OCI-LY7 (cell line): ENCODE results near the gene CCDC102A. TPM values are rescaled to one million over a fixed set of nuclear protein-coding genes. Genes with fewer than 3 reads are reported as not detected.

Experiments
- BruUV-seq: library from RNA; stranded (reverse); fragments of 400-500 nt; replicated peaks from 2 replicates; lab custom pipeline; 2021; lab: Mats Ljungman, UMichigan
- CTCF ChIA-PET: fragments of 300-600 bp; sonication (Branson Sonifier 250); formaldehyde crosslinking; loops from one replicate; lab custom pipeline; 2022; ENCODE audit warnings: antibody characterized with exemption; ENCODE audit not compliant: unreplicated experiment; lab: Charles Lee
- POLR2A ChIA-PET: fragments of 300-600 bp; sonication (Branson Sonifier 250); formaldehyde crosslinking; loops from one replicate; lab custom pipeline; 2022; ENCODE audit warnings: antibody characterized with exemption; lab: Charles Lee
- DNase-seq: peaks from one replicate; pipeline ENCODE4 v3.0.0-alpha.2; 2015; ENCODE audit warnings: low spot score
- H2AFZ ChIP-seq: fragments of 200-600 bp; sonication (generic), shearing (Covaris generic); 2 replicates; pipeline ENCODE4 v1.6.1; 2014; ENCODE audit warnings: mild to moderate bottlenecking, antibody characterized with exemption, low read length, moderate library complexity
- H3K27ac ChIP-seq: fragments of 200-600 bp; sonication (generic); 2 replicates; pipeline ENCODE4 v1.5.1; 2014; ENCODE audit warnings: mixed run types, low read depth, mild to moderate bottlenecking, moderate library complexity, low read length, inconsistent platforms; ENCODE audit not compliant: poor library complexity, severe bottlenecking
- H3K36me3 ChIP-seq: fragments of 200-600 bp; sonication (generic); 2 replicates; pipeline ENCODE4 v1.6.1; 2014; ENCODE audit warnings: mild to moderate bottlenecking, antibody characterized with exemption, low read length, moderate library complexity, mixed read lengths; ENCODE audit not compliant: insufficient read depth
- H3K4me1 ChIP-seq: fragments of 200-600 bp; sonication (generic); 2 replicates; pipeline ENCODE4 v1.5.1; 2014; ENCODE audit warnings: mild to moderate bottlenecking, low read length; ENCODE audit not compliant: insufficient read depth, poor library complexity, severe bottlenecking
- H3K4me2 ChIP-seq: fragments of 200-600 bp; sonication (generic); 2 replicates; pipeline ENCODE4 v1.6.1; 2014; ENCODE audit warnings: mild to moderate bottlenecking, low read length
- H3K4me3 ChIP-seq: fragments of 200-600 bp; sonication (generic); 2 replicates; pipeline ENCODE4 v1.5.1; 2014; ENCODE audit warnings: mild to moderate bottlenecking, low read depth, low read length; ENCODE audit not compliant: poor library complexity, severe bottlenecking
- H3K79me2 ChIP-seq: fragments of 200-600 bp; sonication (generic); 2 replicates; pipeline ENCODE4 v1.6.1; 2016; ENCODE audit warnings: low read depth, mild to moderate bottlenecking, low read length, moderate library complexity, mixed read lengths; ENCODE audit not compliant: insufficient read depth
- H3K9me2 ChIP-seq: fragments of 200-600 bp; sonication (generic); 2 replicates; pipeline ENCODE4 v1.6.1; 2016; ENCODE audit warnings: mild to moderate bottlenecking, low read length, mixed read lengths; ENCODE audit not compliant: insufficient read depth
- H3K9me3 ChIP-seq: fragments of 200-600 bp; sonication (generic); 2 replicates; pipeline ENCODE4 v1.6.1; 2014; ENCODE audit warnings: mild to moderate bottlenecking, mixed run types, low read length, mixed read lengths
- H4K20me1 ChIP-seq: fragments of 200-600 bp; sonication (generic); 2 replicates; pipeline ENCODE4 v1.6.1; 2014; ENCODE audit warnings: mild to moderate bottlenecking, antibody characterized with exemption, low read length, moderate library complexity, mixed read lengths; ENCODE audit not compliant: insufficient read depth
- CTCF ChIP-seq: fragments of 200-600 bp; sonication (generic); conservative IDR thresholded peaks from 2 replicates; pipeline ENCODE4 v1.5.1; 2014; ENCODE audit warnings: mild to moderate bottlenecking, antibody characterized with exemption, low read length, moderate library complexity, mixed read lengths
- EZH2phosphoT487 ChIP-seq: fragments of 200-600 bp; sonication (generic); IDR thresholded peaks from 2 replicates; pipeline ENCODE4 v1.6.1; 2018; ENCODE audit warnings: low read depth, borderline replicate concordance, mild to moderate bottlenecking, mixed run types, antibody characterized with exemption, low read length, moderate library complexity, mixed read lengths
- intact Hi-C: fragments of 100-400 bp; cut with micrococcal nuclease; formaldehyde crosslinking; loops from one replicate; pipeline ENCODE4 v1.10.0; 2022; ENCODE audit not compliant: unreplicated experiment
- total RNA-seq, 2 experiments: library from RNA; depleted of rRNA in 1 of 2; stranded (reverse); fragments of >200 nt in 1 of 2; shearing (Covaris generic) in 1 of 2; gene quantifications; 2 replicates each; pipeline ENCODE4 v1.2.3, GENCODE V29; 2014 to 2022

The CCDC102A gene
- total RNA-seq, 2 experiments from 2014 or later, result 4.2 to 7.1 TPM

GRCh38 chr16:57474671-57475661, 61.4 kb downstream of the CCDC102A start:
- intact Hi-C loops, result loop anchor here (5.0 kb wide), 1 partner anchor 42 kb away; no protein-coding TSS in a partner anchor
- H3K9me3 ChIP-seq, result no peaks in the 10 kb centered on the region
- H3K27ac ChIP-seq, result no peak overlapping the region
- peaks cover 26% of the 10 kb centered on the region for H3K36me3 ChIP-seq
- DNase-seq, result no peak
- TF ChIP-seq CTCF (no peak), EZH2phosphoT487 (no peak)
- no peaks in the 10 kb centered on the region for H3K9me2 ChIP-seq
- H3K4me1 ChIP-seq, result peaks cover 31% of the 10 kb centered on the region
- no peaks in the 10 kb centered on the region for H3K79me2 ChIP-seq
- peak overlapping the region; percentile 36; the same call in 1 of the 2 replicates for H3K4me2 ChIP-seq
- no peak overlapping the region for H2AFZ ChIP-seq
- ChIA-PET CTCF (no interaction called here), POLR2A (interaction anchor here (1.1 kb wide), 1 partner anchor 13 kb away, joined by 3 read pairs; the partner anchor contains the start of gene POLR2C)
- H3K4me3 ChIP-seq, result no peak overlapping the region
- no TSS peak for BruUV-seq
- H4K20me1 ChIP-seq, result no peaks in the 10 kb centered on the region

- DNase-seq, result no peak
- Histone ChIP-seq H3K9me3 (no peaks in the 10 kb centered on the region), H3K79me2 (no peaks in the 10 kb centered on the region), H3K4me3 (no peak overlapping the region), H4K20me1 (no peaks in the 10 kb centered on the region), H3K4me1 (peaks cover 31% of the 10 kb centered on the region), H3K9me2 (no peaks in the 10 kb centered on the region), H3K27ac (no peak overlapping the region), H3K4me2 (no peak overlapping the region), H2AFZ (no peak overlapping the region), H3K36me3 (peaks cover 37% of the 10 kb centered on the region)
- POLR2A ChIA-PET, result interaction anchor here (0.5 kb wide), 1 partner anchor 42 kb away, joined by 3 read pairs; no protein-coding TSS in a partner anchor
- intact Hi-C loops, result no loop called here
- BruUV-seq, result no TSS peak
- CTCF ChIA-PET, result no interaction called here
- no peak for TF ChIP-seq CTCF
- TF ChIP-seq EZH2phosphoT487, result no peak
Measured at GRCh38 chr16:57473906-57474305, 62.5 kb downstream of the CCDC102A start.
